ENCODE data around the gene PIEZO1.

Gene PIEZO1

DNA sequence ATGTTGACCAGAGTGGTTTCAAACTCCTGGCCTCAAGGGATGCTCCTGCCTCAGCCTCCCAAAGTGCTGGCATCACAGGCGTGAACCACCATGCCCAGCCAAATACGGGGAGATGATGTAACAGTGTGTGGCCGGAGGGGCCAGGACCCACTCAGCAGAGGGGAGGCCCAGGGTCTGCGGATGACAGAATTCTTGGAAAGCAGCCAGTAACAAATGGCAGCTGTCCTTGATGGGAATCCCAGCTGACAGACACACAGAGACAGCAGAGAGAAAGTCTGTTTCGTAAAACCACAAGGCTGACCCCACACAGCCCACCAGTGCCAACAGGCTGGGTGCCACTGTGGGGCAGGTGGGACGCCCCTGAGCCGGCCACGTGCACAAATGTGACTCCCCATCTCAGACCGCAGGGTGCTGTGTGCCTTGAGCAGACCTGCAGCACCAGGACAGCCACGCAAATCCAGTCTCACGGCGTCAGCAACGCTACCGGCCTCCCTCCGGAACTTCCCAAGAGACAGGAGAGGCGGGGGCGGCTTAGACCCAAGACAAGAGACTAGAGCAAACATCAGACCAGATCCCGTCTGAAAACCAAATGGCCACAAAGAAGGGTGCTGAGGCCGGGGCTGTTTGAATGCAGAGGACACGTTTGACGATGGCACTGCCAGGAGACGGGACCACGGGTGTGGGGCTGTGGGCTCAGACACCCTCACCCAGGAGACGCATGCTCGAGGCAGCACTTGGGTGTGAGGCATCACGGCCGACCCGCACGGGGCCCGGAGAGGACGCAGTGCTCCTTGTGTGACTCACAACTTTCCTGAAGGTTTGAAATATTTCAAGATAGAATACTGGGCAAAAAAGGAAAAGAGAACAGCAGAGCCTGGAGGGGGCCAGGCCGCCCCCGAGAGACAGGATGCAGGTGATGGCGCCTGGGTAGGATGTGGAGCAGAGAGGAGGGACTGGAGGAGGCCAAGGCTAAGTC, 54.1 kb downstream of the PIEZO1 start:
- no peak for TF ChIP-seq CTCF (IDR thresholded peaks at IDR 0.05; ENCODE audit: borderline replicate concordance, control extremely low read depth, extremely low read depth, insufficient read depth, missing control alignments)
- DNase-seq (ENCODE audit: low spot score): no peak
- in situ Hi-C loops (cut with MboI; ENCODE audit: low sequenced_read_pairs, unreplicated experiment): no loop called here

DNA sequence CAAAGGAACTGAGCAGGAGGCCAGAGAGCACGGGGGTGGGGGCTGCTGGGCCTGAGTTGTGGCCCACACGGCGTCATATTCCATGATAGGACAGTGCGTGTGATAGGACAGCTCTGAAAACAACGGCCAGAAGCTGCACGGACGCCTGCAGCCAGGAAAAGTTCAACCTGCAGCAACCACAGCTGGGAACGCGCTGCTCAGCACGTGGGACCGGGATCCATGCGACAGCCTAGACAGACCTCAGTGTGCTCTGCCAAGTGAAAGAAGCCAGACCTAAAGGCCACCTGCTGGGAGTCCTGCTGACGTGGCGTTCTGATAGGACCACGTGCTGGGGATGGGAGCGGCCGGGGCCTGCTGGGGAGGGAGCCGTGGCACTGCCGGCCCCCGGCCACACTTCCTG, 57.1 kb downstream of the PIEZO1 start:
- TF ChIP-seq CTCF (IDR thresholded peaks at IDR 0.05; ENCODE audit: borderline replicate concordance, control extremely low read depth, extremely low read depth, insufficient read depth, missing control alignments): no peak
- no peak for DNase-seq (ENCODE audit: low spot score)
- in situ Hi-C loops (cut with MboI; ENCODE audit: low sequenced_read_pairs, unreplicated experiment): no loop called here

- in situ Hi-C loops (cut with MboI; ENCODE audit: low sequenced_read_pairs, unreplicated experiment): no loop called here
Observed at GRCh38 chr16:88726981-88727380, 58.0 kb downstream of the PIEZO1 start.

DNA sequence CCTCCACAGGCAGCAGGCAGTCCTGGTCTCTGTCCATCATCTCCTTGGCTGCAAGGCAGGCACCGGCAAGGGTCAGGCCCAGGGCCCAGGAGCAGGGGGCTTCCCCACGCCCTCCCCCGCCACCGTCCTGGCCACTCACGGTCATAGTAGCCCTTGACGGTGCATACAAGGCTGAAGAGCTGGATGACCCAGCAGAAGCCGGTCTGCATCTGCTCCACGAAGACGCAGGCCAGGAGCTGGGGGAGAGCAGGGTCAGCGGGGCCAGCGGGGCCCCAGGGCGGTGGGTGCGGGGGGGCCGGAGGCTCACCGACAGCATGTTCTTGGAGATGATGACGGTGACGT, 58.6 kb downstream of the PIEZO1 start:
- no peak for DNase-seq (ENCODE audit: low spot score)
- TF ChIP-seq CTCF (IDR thresholded peaks at IDR 0.05; ENCODE audit: borderline replicate concordance, control extremely low read depth, extremely low read depth, insufficient read depth, missing control alignments): no peak
- in situ Hi-C loops (cut with MboI; ENCODE audit: low sequenced_read_pairs, unreplicated experiment): no loop called here

More at GRCh38 chr16:88726981-88727380, 58.0 kb downstream of the PIEZO1 start:
- DNase-seq (ENCODE audit: low spot score): no peak
- TF ChIP-seq CTCF (IDR thresholded peaks at IDR 0.05; ENCODE audit: borderline replicate concordance, control extremely low read depth, extremely low read depth, insufficient read depth, missing control alignments): no peak

GRCh38 chr16:88725609-88726407, 59.2 kb downstream of the PIEZO1 start:
- in situ Hi-C loops (cut with MboI; ENCODE audit: low sequenced_read_pairs, unreplicated experiment): no loop called here
- no peak for TF ChIP-seq CTCF (IDR thresholded peaks at IDR 0.05; ENCODE audit: borderline replicate concordance, control extremely low read depth, extremely low read depth, insufficient read depth, missing control alignments)
- no peak for DNase-seq (ENCODE audit: low spot score)

GRCh38 chr16:88724855-88725555, 60.0 kb downstream of the PIEZO1 start:
- no peak for TF ChIP-seq CTCF (IDR thresholded peaks at IDR 0.05; ENCODE audit: borderline replicate concordance, control extremely low read depth, extremely low read depth, insufficient read depth, missing control alignments)
- in situ Hi-C loops (cut with MboI; ENCODE audit: low sequenced_read_pairs, unreplicated experiment): no loop called here
- no peak for DNase-seq (ENCODE audit: low spot score)

Measured in GM13976 (cell line).